GM21737 (cell line): ENCODE measurements around the gene CDK5.
"Not testable (repeated sequence)": the region's sequence is repeated elsewhere in the genome, so short reads cannot be mapped to it uniquely, and the experiment has no call there.

Experiments used
- ATAC-seq: cut with Tn5 transposase; IDR thresholded peaks from one replicate; pipeline ENCODE4 v1.9.1; 2021; ENCODE audit warnings: mild to moderate bottlenecking, moderate library complexity; ENCODE audit not compliant: unreplicated experiment

Gene CDK5

DNA sequence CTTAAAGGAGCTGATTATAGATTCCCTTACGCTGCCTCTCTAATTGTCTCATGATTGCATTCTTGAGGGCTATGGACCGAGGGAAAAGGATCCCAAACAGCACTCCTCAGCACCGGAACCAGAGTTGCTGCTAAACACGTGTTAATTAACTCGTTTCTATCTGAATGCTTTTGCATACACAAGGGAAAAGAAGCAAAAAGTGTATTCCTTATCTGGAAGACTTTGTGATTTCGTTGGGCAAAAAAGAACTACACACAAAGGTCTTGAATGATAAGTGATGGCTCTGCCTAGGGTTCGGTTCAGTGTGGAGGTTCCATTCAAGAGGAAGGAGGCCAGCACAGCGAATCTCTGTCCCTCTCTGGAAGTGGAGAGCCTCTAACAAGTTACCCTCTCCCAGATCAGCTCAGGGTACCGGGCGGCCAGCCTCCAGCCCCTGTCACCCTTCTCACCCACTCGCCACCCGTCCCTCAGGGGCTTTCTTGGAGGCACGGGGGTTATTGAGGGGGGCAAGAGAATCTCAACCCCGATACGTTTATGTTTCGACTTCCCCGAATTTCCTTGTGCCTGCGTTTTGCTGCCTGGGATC is 1.2 kb upstream of the CDK5 start:
- ATAC-seq: no peak

DNA sequence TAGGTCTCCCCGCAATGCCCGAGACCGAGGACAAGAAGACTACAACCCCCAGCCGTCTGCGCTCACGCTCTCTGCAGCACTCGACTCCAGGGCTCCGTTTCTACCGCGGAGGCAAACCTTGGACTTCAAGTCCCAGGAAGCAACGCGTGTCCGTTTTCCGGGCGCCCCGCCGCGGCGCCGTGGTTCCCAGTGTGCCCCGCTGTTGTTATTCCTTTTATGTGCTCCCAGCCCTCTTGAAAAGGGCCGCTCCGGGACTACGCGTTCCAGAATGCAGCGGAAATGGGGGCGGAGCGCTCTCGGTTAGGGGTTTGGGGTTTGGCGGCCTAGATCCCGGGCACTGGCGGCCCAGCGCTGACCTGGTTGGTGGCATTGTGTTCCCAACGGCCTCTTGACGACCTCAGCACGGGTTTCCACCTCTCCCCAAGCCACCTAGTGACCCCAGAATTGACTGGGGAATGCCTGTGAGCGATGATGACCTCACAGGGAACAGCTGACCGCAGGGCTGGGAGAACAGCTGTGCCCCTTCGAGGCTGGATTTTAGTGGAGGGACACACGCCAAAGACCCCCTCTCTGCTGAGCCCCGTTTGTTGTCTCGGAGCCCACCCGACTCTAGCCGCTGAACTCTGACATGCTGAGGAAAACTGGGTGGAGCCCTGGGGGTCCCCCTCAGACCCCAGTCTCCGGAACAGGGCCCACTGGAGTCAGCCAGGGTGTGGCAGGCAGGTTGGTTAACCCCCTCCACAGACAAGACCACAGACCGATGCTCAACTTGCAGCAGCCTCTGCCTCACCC is 488 bp upstream of the CDK5 start:
- peak; percentile 81 for ATAC-seq

DNA sequence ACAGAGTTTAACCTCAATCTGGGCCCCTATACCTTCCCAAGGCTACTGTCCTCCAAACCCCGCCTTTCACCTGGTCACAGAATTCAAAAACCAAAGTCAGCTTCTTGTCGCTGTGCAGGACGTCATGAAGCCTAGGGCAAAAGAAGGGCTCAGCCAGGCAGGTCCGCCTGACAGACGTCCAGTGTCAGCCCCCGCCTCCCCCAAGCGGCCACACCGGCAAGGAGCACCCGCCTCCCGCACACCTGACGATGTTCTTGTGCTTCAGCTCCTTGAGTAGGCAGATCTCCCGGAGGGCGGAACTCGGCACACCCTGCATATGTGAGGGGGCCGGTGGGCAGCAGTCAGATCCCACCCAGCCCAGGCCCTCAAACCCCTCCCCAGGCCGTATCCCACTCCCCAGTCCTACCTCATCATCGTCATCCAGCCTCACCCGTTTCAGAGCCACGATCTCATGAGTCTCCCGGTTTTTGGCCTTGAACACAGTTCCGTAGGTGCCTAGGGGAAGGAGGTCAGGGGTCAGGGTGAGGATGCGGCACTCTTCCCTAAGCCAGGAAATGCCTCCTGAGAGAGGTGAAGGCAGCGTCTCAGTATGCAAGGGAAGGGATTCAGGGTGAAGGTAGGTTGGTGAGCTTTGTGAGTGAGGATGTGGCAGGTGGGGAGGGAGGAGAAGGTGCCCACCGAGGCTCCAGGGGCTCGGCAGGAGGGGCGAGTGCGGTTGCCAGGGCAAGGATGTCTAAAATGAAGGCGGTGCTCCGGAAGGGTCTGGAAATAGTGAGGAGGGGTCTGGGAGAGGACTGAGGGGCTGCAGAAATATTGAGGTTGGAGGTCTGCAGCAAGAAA is 811 bp downstream of the CDK5 start:
- no peak for ATAC-seq

DNA sequence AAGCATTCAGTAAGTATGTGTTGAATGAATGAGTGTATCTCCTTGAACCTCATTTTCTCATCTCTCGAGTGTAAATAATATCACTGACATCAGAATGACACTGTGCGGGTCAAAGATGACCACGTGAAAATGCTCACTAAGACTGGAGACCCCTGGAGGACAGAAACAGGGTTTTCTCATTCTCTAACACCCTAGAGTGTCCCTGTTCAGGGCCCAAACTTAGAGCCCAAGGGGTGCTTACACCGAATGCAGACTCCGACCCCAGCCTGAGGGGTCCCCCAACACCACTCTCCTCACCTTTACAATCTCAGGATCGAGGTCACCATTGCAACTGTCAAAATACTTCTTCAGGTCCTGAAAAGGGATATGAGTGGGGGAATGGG is 1.4 kb downstream of the CDK5 start:
- ATAC-seq: no peak

DNA sequence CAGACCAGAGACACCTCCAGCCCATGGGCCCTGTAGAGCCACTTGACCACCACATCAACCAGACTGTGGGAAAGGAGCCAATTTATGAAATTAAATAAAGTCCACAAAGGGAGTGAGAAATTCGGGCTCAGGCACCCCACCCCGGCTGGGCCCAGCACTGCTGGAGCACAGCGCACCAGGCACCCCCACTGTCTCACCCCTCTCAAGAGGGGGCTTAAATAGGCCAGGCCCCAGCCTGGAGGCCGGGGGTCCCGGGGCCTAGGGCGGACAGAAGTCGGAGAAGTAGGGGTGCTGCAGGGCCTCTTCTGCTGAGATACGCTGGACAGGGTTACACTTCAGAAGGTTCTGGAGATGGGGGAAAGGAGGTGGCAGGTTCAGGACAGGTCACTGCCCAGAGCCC is 3.9 kb downstream of the CDK5 start:
- no peak for ATAC-seq

DNA sequence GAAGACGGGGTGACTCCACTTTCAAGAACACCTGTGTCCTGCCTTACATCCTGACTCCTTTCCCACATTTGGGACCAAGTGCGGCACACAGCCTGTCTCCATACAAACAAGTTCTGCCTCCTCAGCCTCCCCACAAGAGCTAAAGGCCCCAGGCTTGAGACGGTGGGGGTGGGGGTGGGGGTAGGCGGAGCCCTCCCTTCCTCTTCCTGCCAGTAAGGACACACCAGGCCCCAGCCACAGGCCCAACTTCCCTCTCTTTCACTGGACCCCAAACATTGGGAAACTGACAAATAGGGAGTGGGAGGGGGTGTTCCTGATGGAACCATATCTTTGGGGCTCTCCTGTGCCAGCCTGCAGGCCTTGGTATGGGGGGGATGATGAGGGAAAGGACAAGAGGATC is 4.6 kb downstream of the CDK5 start:
- ATAC-seq: no peak

DNA sequence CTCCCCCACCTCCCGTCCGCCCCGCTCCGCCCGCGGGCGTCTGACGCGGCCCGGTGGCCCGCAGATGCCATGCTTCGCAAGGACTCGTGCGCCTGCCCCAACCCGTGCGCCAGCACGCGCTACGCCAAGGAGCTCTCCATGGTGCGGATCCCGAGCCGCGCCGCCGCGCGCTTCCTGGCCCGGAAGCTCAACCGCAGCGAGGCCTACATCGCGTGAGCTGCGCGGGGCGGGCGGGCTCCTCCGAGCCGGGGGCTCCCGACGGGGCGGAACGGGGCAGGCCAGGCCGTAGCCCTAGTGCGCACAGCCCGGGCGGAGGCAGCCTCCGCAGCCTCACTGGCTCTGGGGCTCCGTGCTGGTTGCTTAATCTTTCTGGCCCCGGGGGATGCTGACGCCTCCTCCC is 6.6 kb downstream of the CDK5 start:
- no peak for ATAC-seq

DNA sequence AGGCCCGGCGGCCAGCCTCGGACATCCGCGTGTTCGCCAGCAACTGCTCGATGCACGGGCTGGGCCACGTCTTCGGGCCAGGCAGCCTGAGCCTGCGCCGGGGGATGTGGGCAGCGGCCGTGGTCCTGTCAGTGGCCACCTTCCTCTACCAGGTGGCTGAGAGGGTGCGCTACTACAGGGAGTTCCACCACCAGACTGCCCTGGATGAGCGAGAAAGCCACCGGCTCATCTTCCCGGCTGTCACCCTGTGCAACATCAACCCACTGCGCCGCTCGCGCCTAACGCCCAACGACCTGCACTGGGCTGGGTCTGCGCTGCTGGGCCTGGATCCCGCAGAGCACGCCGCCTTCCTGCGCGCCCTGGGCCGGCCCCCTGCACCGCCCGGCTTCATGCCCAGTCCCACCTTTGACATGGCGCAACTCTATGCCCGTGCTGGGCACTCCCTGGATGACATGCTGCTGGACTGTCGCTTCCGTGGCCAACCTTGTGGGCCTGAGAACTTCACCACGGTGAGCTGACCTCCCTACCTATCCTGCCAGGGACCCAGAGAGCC is 8.7 kb downstream of the CDK5 start:
- no peak for ATAC-seq

DNA sequence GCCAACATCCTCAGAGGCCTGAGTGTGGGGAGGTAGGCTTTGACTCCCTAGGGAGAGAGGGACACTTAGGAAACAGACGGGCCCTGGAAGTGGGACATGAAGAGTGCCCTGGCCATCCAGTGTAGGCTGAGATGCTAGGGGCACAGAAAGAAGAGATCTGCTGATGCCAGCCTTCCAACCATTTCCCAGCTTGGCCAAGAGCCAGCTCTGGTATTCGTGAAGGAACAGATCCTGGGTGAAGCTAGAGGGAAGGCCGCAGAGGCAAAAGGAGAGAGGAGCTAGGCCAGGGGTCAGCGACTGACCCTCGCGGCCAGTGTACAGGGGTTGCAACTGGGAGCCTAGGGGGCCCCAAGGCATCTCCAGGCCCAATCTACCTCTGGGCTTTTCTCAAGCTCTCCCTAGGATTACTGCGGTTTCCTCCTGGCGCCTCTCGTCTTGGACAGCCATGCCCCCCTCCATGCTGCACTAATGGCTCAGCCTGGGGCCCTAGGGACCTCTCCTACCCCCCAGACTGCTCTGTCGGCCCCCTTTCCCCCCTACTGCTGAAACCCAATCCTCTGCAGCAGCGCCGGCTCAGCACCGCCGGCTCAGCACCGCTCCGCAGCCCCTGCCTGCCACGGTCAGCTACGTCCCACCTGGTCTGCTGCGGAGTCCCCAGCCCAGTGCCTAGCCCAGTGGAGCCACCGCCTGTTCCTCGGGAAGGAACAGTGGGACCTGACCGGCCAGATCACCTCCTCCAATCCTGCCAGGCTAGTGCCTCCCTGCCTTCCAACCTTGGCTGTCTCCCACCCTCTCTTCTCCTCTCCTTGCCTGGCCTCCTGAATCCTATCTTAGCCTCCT is 9.5 kb downstream of the CDK5 start, which contains the start of gene ASIC3:
Gene ASIC3 (plus strand): TSS at position 556 of the 840 bp plus-strand sequence. CDS start 355 bp downstream, outside the sequence.
- no peak for ATAC-seq

DNA sequence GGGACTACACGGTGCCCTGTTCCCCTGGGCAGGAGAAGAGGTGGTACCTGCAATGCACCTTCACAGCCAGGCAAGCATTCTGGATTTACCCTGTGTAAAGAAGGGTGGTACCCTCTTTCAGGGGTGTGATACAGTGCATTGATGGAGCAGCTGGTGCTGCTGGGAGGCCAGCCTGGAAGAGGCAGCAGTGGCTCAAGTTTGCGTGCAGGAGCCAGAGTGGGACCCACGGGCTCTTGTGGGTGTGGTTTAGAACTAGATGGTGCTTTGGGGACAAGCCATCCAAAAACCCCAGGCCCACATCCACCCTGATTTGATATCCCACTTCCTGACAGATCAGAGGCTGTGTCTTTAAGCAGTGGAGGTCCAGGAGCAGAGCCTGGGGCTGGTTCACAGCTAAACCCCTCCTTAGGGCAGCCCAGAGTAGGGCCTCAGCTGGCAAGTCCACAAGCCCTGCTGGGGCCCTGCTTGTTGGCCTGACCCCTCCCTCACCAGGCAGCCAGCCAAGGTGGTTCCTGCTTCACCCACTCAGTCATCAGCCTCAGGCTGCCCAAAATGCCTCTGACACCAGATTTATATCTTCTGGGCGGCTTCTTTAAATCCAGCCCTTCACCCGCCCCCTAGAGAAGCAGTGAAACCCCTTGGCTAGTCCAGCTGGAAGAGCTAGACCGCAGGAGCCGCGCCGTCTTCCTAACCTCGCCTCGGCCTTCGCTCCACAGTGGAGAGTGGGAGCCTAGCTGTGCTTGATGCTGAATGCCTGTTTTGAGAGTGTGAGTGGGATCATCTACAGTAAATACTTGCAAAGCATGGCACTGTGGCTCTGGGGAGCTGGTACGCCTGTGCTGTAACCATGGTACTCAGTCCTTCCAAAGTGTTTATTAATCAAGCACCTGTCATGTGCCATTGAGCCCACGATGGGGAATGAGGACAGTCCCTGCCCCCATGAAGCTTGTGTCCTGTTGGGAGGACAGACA is 10.8 kb downstream of the CDK5 start:
- no peak for ATAC-seq

DNA sequence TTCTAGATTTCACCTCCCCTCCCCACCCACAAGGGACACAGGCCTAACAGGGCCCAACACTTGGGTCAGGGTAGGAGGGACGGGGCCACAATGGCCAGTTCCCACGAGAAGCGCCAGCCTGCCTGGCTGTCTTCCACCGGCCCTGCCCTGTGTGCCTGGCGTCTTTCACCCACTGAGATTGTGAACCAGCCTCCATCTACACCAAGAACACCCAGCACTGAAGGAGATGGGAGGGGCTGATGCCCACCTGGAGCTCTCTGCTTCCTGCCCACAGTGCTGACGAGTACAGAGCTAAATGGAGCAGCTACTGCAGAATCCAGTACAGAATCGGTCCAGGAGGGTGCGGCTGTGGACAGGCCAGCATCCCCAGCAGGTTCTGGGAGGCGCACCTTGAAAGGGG is 11.7 kb downstream of the CDK5 start:
- ATAC-seq: no peak

DNA sequence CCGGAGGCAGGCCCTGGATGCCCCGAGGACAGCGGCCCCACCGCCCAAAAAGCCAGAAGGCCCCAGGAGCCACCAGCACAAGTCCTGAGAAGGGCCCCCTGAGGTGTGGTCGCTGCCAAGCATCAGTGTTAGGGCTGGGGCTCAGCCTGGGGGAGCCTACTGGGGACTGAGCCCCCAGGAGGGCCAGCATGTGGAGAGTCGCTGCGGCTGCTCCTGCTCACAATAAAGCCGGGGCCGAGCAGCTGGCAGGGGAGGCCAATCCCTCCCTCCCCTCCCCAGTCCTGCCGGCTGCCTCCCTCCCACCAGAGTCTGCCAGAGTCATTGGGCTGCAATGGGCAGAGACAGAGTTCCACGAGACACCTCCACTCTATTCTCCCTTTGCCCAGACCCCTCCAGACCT is 12.4 kb downstream of the CDK5 start:
- ATAC-seq: no peak

DNA sequence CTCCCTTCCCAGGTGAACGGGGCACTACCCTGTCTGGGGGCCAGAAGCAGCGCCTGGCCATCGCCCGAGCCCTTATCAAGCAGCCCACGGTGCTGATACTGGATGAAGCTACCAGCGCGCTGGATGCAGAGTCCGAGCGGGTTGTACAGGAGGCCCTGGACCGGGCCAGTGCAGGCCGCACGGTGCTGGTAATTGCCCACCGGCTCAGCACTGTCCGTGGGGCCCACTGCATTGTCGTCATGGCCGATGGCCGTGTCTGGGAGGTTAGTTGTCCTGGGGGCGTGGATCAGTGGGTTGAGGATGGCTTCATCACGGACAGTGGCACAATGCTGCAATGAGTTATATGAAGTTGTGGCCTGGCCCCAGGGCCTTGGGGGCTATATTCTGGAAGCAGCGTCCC is 13.7 kb downstream of the CDK5 start:
- no peak for ATAC-seq

DNA sequence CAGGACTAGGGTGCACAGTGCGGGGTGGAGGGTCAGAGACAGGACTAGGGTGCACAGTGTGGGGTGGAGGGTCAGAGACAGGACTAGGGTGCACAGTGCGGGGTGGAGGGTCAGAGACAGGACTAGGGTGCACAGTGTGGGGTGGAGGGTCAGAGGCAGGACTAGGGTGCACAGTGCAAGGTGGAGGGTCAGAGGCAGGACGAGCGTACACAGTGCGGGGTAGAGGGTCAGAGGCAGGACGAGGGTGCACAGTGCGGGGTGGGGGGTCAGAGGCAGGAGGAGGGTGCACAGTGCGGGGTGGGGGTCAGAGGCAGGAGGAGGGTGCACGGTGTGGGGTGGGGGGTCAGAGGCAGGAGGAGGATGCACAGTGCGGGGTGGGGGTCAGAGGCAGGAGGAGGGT is 14.2 kb downstream of the CDK5 start:
- ATAC-seq: not testable (repeated sequence)

DNA sequence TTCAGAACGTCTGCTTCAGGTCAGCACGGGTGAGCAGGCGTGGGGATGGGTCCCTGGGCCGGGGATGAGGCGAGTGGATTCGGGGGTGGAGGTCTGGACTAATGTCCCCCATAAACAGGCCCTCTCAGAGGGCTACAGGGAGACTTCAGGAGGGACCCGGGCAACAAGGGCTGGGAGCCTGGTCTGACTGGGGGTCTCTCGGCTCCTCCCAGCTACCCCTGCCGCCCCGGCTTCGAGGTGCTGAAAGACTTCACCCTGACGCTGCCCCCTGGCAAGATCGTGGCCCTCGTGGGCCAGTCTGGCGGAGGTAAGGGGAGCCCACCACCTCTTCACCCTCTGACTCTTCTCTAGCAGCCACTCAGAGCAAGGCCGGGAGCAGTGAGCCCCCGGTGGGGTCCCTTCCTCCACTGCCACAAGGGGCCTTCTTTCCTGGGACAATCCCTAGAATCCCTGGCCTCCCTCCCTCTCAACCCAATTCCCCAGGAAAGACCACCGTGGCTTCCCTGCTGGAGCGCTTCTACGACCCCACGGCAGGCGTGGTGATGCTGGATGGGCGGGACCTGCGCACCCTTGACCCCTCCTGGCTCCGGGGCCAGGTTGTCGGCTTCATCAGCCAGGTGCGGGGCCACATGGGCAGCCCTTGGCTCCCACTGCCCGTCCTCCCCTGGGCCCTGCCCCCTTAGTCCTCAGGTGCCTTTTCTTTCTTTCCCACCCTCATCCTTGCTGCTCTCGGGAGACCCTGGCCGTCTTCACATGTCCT is 16.9 kb downstream of the CDK5 start:
- ATAC-seq: no peak

DNA sequence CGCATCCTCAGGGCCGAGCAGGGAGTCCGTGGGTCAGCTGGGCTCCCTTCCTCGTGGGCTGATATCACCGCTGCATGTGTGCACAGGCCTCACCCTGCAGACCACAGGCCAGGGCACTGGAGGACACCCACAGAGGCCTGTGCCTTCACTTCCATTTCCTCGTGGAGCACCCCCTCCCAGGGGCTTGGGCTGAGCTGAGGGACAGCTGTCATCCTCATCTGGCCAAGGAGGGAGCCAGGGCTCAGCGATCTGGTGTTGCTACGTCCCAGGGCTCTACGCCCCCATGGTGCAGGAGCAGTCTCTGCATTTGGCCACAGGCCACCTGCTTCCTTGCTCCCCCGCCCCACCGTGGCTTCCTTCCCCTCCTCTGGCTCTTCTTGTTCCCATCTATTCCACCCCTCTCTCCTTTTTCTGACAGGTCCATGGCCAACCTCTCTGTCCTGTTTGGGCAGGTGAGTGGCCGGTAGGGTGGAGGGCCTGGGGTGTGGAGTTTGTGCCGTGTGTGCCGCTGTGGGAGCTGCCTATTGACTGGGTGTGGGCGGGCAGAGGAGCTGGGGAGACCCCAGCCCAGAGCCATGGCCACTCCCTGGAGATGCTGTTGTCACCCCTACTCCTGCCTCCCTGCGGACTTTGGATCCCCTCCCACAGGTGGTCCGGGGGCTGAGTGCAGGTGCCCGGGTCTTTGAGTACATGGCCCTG is 17.7 kb downstream of the CDK5 start:
- ATAC-seq: no peak

DNA sequence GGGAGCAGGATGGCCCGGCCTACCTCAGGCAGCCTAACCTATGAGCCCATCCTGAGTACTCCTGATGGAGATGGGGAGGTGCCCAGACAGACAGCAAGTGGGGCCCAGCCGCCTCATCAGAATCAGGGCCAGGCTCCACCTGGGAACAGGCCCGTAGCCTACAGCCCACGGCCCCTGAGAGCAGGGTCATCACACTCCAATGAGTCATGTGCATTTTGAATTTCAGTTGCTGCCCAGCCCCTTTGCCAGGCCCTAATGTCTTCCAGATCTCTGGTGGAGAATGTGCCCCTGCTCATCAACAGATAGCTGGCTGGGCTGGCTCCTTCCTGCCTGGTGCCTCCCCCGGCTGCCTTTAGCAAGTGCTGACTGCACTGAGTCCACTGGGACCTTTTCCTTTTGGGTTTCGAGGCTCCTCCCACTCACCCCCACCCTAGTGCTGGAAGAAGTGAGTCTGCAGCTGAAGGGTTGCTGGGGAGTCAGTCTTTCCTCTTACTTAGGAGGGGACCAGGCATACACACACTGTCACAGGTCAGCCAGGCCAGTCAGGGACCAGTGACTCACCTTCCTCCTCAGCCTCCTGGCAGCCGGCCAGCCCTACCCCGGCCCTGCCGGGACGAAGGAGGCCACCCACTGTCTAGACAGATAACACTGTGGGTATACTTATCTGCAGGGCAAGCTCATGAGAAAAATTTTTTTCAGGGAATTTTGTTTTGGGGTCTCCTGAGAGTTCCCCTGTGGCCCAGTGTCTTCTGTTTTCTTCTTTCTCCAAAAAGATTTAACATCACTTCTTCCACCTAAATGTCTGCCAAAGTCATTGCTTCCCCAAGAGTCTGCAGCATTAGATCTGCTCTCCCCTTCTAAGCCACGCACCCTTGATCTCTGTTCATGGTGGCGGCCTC is 18.5 kb downstream of the CDK5 start:
- no peak for ATAC-seq
